GM21447 (cell line): ENCODE data around the gene PANK4.
"Not testable (repeated sequence)": the region's sequence is repeated elsewhere in the genome, so short reads cannot be mapped to it uniquely, and the experiment has no call there.

Experiments
- ATAC-seq: cut with Tn5 transposase; IDR thresholded peaks from one replicate; pipeline ENCODE4 v1.9.1; 2021; ENCODE audit not compliant: unreplicated experiment

Gene PANK4

DNA sequence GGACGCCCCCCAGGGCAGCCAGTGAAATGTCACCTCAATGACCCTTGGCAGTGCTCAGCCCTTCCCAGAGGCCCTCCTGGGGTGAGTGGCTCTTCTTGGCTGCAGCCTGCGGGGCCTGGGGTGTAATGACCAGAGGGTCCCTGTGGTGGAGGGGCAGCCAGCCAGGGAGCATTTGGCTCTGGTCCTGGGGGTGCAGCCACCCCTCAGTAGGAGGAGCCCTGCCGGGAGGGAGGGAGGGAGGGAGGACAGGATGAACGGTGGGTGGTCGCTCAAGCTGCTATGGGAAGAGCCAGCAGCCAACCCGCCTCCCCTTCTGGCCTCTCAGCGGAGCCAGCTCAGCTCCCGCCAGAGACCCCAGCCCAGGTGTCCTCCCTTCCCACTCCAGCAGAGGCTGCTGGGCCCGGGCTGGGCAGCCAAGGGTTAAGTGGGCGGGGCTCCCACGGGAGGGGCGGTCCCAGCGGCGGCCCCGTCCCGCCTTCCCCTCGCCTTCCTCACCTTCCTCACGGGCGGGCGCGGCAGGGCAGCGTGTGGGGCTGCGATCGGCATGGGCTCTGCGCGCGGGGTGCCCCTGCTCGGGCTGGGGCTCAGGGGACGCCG is 59.3 kb downstream of the PANK4 start:
- ATAC-seq: no peak

DNA sequence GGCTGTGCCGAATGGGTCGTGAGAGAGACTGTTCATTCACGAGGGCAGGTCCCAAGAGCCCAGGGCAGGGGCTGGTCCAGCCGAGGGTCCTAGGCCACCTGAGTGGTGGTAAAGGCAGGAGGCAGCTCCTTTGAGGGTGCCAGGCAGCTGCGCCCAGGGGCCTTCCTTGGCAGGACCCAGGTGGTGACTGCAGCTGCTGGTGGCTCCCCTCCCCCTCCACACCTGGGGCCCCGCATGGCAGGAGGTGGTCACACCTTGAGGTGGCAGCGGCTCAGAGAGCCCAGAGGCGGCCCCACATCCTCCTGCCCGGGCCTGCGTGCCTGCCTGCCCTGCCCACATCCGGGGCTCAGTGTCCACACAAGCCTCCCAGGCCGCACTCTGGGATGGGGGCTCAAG is 60.1 kb downstream of the PANK4 start:
- ATAC-seq: no peak

DNA sequence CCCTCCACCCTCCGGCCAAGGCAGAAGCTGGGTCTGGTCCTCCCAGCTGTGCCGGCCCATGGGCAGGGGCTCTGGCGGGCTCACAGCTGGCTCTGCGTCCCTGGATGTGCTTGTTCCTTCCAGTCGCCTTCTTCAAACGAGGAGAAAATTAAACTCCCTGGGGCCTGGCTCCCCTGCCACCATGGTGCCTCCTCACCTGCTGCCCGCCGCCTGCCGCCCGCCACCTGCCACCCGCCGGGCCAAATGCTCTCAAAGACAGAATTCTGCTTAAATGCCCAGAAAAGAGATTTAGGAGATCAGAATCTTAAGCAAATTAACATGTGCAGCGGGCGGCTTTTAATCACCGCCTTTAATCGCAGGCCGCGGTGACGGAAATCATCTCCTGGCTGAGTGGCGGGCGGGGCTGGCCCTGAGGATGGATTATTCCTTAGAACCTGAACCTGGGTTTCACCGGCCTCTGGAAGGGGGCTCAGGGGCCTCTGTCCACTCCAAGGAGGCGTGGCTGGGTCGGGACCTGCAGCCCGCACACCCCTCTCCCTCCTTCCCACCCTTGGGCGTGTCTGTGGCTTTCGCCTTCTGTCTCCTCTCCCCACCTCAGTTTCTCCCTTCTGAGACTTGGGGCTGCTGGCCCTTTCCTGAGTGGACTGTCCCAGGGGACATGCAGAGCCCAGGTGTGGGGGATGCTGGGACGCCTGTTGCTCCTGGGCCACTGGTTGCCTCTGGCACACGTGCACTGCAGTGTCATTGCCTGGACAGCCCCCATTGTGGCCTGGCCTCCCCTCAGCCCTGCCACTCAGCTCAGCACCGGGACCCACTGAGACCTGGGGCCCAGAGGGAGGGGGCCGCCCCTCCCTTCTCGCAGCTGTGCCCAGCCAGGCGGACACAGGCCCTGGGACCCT is 60.8 kb downstream of the PANK4 start:
- no peak for ATAC-seq

DNA sequence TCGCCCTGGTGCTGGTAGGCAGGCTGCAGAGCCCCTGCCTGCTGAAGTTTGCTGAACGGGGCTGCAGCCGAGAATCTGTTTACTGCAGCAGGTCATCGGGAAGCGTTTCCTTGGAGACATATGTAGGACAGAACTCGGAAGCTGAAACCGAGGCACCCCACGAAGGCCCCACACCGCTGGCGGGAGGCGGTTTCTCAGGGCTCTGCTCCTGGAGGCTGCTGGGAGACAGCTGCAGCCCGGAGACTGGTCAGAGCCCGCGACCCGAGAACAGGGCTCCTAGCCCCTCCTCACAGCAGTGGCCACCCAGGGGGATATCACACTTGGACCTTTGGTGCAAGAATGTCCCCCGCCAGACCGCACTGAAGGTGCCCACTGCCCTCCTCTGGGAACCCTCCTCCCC is 63.0 kb downstream of the PANK4 start:
- no peak for ATAC-seq

DNA sequence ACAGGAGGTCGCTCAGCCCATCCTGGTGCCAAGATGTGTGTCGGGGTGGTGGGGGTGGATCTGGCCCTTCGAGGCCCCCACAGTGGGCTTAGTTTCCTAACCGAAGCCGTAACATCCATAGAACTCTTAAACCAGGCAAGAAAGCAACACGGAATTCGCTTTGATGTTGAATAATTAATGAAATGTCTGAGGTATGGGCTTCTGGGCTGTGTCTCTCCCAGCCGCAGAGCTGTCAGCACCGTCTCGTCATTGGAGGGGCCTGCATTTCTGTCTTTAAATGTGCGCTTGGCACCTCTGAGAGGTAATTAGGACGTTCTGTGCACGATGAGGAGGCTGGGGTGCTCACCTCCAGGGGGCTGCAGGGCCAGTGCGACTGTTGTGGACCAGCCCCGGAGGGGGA is 63.6 kb downstream of the PANK4 start:
- ATAC-seq: no peak

DNA sequence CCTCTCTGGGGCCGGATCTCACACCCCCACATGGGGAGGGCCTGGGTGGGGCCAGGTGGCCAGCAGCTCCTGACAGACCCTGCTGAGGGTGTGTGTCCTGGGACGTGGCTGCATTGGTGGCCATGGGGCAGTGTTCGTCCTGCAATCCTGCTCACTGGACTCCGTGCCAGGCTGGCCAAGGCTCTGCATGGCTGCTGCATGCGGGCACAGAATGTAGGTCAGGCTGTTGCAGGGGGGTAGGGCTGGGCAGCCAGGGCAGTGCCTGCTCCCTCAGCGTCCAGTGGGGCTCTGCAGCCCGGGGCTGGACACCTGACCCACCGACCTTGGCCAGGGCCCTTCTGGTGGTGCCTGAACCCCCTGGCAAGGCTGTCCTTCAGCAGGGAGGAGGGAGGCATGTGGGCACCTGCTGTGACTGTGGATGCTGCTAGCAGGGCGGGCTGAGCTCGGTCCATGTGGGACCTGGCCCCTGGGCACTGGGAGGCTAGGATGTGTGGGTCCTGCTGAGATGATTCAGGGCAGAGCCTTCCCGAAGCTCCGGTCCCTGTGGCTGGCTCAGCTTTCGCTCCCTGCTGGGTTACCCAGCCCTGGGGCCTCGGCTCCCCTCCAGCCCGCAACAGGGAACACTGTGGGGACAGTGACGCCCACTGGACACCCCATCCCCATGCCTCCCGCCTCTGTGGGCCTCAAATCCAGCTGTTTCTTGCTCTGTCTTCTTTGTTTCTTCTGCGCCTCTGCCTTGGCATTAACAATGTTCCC is 65.2 kb downstream of the PANK4 start:
- no peak for ATAC-seq

DNA sequence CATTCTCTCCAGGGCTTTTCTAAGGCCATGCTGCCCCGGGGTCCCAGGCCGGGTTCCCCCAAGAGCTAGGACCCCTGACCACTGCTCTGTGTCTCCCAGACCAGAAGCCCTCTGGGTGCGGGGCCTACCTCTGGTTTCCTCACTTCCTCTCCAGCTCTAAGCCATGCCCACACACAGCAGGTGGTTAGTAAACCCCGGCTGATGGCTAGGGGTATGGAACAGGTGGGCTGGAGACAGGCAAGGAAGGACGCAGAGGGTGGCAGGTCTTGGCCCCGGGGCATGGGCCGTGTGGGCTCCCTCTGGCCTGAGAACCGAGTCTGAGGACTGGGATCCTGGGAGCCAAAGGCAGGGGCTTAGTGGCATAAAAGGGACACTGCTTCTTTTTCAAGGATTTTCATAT is 66.2 kb downstream of the PANK4 start:
- ATAC-seq: no peak

DNA sequence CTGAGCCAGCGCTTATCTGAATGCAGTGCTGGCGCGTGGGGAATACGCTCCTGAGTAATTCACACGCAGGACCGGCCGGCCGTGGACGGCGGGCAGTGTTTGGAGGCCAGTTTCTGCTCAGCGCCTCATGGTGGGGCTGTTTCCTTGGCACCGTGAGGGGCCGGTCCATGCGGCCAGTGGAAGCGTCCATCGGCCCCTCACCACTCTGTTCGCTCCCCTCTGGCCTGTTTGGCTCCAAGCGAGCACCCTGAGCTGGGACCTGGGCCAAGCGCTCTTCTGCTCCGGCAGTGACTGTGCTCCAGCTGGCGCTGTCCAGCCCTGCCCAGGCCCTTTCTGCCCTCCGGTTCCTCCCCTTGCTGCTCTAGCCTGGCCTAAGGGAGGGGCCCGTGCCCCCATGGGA is 66.6 kb downstream of the PANK4 start:
- no peak for ATAC-seq

DNA sequence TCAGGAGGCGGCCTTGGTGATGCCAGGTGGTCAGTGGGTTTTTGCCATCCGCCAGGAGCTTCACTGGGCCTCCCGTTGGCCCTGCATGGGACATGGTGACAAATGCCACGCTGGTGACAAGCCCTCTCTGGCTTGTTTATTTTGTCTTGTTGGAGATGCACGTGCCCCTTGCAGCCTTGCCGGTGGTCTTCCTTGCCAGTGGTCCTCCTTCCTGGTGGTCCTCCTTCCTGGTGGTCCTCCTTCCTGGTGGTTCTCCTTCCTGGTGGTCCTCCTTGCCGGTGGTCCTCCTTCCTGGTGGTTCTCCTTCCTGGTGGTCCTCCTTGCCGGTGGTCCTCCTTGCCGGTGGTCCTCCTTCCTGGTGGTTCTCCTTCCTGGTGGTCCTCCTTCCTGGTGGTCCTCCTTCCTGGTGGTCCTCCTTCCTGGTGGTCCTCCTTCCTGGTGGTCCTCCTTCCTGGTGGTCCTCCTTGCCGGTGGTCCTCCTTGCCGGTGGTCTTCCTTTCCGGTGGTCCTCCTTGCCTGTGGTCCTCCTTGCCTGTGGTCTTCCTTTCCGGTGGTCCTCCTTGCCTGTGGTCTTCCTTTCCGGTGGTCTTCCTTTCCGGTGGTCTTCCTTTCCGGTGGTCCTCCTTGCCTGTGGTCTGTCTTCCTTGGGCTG is 67.2 kb downstream of the PANK4 start:
- not testable (repeated sequence) for ATAC-seq

DNA sequence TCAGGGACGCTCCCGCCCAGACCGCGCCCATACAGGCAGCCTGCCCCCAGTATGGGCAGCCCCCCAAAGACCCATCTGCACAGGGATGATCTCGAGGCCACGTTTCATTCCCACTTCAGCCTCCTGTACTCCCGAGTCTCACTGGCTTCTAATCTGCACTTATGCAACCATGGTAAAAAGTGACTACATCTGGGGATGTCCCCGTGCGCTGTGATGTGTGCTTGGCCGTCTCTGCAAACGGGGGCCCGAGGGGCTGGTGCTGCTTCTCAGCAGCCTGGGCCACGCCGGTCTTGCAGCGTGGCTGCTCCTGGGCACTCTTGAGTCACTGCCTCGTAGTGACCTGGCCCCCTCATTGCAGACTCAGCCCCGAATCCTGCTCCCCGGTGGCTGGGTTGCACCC is 67.7 kb downstream of the PANK4 start:
- ATAC-seq: no peak
